Vagina (tissue), 2 donors: ENCODE data around the gene NUDT1.

Experiments
- POLR2A ChIP-seq, 2 donors: fragments of 450-650 bp; IDR thresholded peaks; one replicate each; pipeline ENCODE4 v1.6.1; 2017; ENCODE audit warnings: antibody characterized with exemption in 2 of 2, mild to moderate bottlenecking in 2 of 2, moderate library complexity in 2 of 2
- TF ChIP-seq, protein P1 (sequence below), 3 experiments: fragments of 450-650 bp in 2 of 3; fragments of 200-600 bp in 1 of 3; sonication (generic) in 1 of 3; IDR thresholded peaks; one replicate each; pipeline ENCODE4 v1.5.1; 2017 to 2019; ENCODE audit warnings: antibody characterized with exemption in 3 of 3, mild to moderate bottlenecking in 2 of 3, moderate library complexity in 2 of 3

- TF ChIP-seq POLR2A (IDR thresholded peaks at IDR 0.05), result no peak
- TF ChIP-seq, protein P1, sequence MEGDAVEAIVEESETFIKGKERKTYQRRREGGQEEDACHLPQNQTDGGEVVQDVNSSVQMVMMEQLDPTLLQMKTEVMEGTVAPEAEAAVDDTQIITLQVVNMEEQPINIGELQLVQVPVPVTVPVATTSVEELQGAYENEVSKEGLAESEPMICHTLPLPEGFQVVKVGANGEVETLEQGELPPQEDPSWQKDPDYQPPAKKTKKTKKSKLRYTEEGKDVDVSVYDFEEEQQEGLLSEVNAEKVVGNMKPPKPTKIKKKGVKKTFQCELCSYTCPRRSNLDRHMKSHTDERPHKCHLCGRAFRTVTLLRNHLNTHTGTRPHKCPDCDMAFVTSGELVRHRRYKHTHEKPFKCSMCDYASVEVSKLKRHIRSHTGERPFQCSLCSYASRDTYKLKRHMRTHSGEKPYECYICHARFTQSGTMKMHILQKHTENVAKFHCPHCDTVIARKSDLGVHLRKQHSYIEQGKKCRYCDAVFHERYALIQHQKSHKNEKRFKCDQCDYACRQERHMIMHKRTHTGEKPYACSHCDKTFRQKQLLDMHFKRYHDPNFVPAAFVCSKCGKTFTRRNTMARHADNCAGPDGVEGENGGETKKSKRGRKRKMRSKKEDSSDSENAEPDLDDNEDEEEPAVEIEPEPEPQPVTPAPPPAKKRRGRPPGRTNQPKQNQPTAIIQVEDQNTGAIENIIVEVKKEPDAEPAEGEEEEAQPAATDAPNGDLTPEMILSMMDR (IDR thresholded peaks at IDR 0.05), result no peak
These were observed 11.8 kb upstream of the NUDT1 start for GRCh38 chr7:2230226-2230625.
